Spleen (tissue), 11 donors: ENCODE measurements around the gene APCDD1L. TPM values are rescaled to one million over a fixed set of nuclear protein-coding genes. Genes with fewer than 3 reads are reported as not detected.

ENCODE experiments used
- DNase-seq: peaks from one replicate; pipeline ENCODE4 v3.0.0-alpha.2; 2020
- H3K27ac ChIP-seq, 8 donors: fragments of 200-600 bp; sonication (generic) in 7 of 8; 1 replicate in 4 of 8; 2 replicates in 4 of 8; pipeline versions ENCODE4 v1.5.0 to v1.8.0; 2016 to 2021; ENCODE audit warnings: inconsistent platforms in 4 of 8, mild to moderate bottlenecking in 4 of 8, moderate library complexity in 1 of 8
- H3K27me3 ChIP-seq, 7 donors: fragments of 200-600 bp; sonication (generic) in 6 of 7; replicated peaks in 1 of 7; 1 replicate in 4 of 7; 2 replicates in 3 of 7; pipeline versions ENCODE4 v1.5.0 to v1.8.0; 2016 to 2021; ENCODE audit warnings: inconsistent platforms in 3 of 7, mild to moderate bottlenecking in 1 of 7
- H3K36me3 ChIP-seq, 6 donors: fragments of 200-600 bp; sonication (generic) in 5 of 6; 1 replicate in 4 of 6; 2 replicates in 2 of 6; pipeline versions ENCODE4 v1.5.0 to v1.8.0; 2016 to 2021; ENCODE audit warnings: inconsistent platforms in 2 of 6
- H3K4me1 ChIP-seq, 6 donors: fragments of 200-600 bp; sonication (generic) in 5 of 6; 1 replicate in 3 of 6; 2 replicates in 3 of 6; pipeline versions ENCODE4 v1.5.0 to v1.8.0; 2016 to 2021; ENCODE audit warnings: inconsistent platforms in 3 of 6
- H3K4me3 ChIP-seq, 8 donors: fragments of 200-600 bp; sonication (generic) in 7 of 8; 1 replicate in 4 of 8; 2 replicates in 4 of 8; pipeline versions ENCODE4 v1.5.0 to v1.8.0; 2016 to 2021; ENCODE audit warnings: inconsistent platforms in 4 of 8, mild to moderate bottlenecking in 4 of 8, moderate library complexity in 2 of 8
- H3K9me3 ChIP-seq, 8 donors: fragments of 200-600 bp; sonication (generic) in 7 of 8; 1 replicate in 4 of 8; 2 replicates in 4 of 8; pipeline versions ENCODE4 v1.5.0 to v1.8.0; 2016 to 2021; ENCODE audit warnings: inconsistent platforms in 4 of 8
- CTCF ChIP-seq, 11 experiments: fragments of 200-600 bp in 7 of 11; fragments of 450-650 bp in 4 of 11; sonication (generic) in 4 of 11; IDR thresholded peaks in 8 of 11; conservative IDR thresholded peaks in 3 of 11; 1 replicate in 7 of 11; 2 replicates in 4 of 11; pipeline versions ENCODE4 v1.4.0 to v1.8.0; 2016 to 2021; ENCODE audit warnings: antibody characterized with exemption in 11 of 11, inconsistent platforms in 4 of 11, mild to moderate bottlenecking in 1 of 11
- POLR2A ChIP-seq, 3 donors: fragments of 450-650 bp; IDR thresholded peaks; one replicate each; pipeline ENCODE4 v1.5.1; 2017; ENCODE audit warnings: antibody characterized with exemption in 3 of 3, mild to moderate bottlenecking in 1 of 3
- POLR2AphosphoS5 ChIP-seq, 3 donors: sonication (generic); formaldehyde crosslinking; IDR thresholded peaks; one replicate each; pipeline ENCODE4 v1.5.1; 2017; ENCODE audit warnings: antibody characterized with exemption in 3 of 3
- WGBS, 5 donors: extraction: QIAGEN DNeasy Blood & Tissue Kit in 3 of 5; methylation state at CpG; one replicate each; pipeline versions ENCODE4 v1.1.5 to v1.1.7; 2013 to 2018; 5-methylcytosine and 5-hydroxymethylcytosine counted together
- intact Hi-C: fragments of 100-400 bp; cut with DNase I; formaldehyde crosslinking; loops from one replicate; pipeline ENCODE4 v1.15.0; 2023; ENCODE audit warnings: low total_unique reads
- polyA plus RNA-seq, 3 donors: library from polyadenylated mRNA; stranded (reverse); fragments of 200-250 nt; gene quantifications; one replicate each; pipeline ENCODE4 v1.2.1, GENCODE V29; 2013
- total RNA-seq, 7 donors: library from RNA; depleted of rRNA in 3 of 7; stranded (reverse); fragments of >200 nt in 3 of 7; fragmentation: NEBNext Ultra II Directional in 4 of 7; extraction: Animal tissue kit (Norgen Biotek cat#: 25700) in 4 of 7; gene quantifications; one replicate each; pipeline versions ENCODE4 v1.1.0 to v1.2.1, GENCODE V29; 2016 to 2021
- donor health status: healthy with polysubstance abuse.
- donor health status: DM: no; HTN: no; CAD: no; lungs with moderate emphysema.
- donor health status: DM: no; HTN: no; CAD: no.
- donor health status: Bipolar disorder and iron deficiency.
- donor health status: healthy.
- donor health status: DM: no; HTN: no; CAD: no.
- donor health status: DM: yes; HTN: yes; CAD: no.

Gene APCDD1L
- total and polyA plus RNA-seq, 10 donors, result 0.03 to 0.50 TPM; not detected in 8

- Histone ChIP-seq H3K27me3 (peaks cover 0 to 1% (median 0%) of the 10 kb centered on the region in 7 donors), H3K4me1 (no peaks in the 10 kb centered on the region), H3K4me3 (no peak overlapping the region), H3K9me3 (peaks cover 12 to 57% (median 40%) of the 10 kb centered on the region in 8 donors), H3K36me3 (no peaks in the 10 kb centered on the region), H3K27ac (no peak overlapping the region)
- TF ChIP-seq POLR2A (IDR thresholded peaks at IDR 0.05), result no peak
- no peak for TF ChIP-seq CTCF (IDR thresholded peaks at IDR 0.05 in 8 of 11, conservative IDR thresholded peaks at IDR 0.05 in 3 of 11)
- no peak for TF ChIP-seq POLR2AphosphoS5 (IDR thresholded peaks at IDR 0.05)
- 83 to 99% (median 91%) methylated on average over 3 of the region's 3 CpGs for WGBS, 5 donors
- intact Hi-C loops, result no loop called here
- DNase-seq, result no peak
Measured at GRCh38 chr20:58536289-58536688, 21.1 kb upstream of the APCDD1L start.

GRCh38 chr20:58531657-58532056 lies 16.5 kb upstream of the APCDD1L start:
- DNase-seq, result no peak
- Histone ChIP-seq H3K4me1 (no peaks in the 10 kb centered on the region), H3K4me3 (no peak overlapping the region), H3K36me3 (no peaks in the 10 kb centered on the region), H3K9me3 (peaks cover 11 to 74% (median 62%) of the 10 kb centered on the region in 8 donors), H3K27me3 (peaks cover 0 to 4% (median 0%) of the 10 kb centered on the region in 7 donors), H3K27ac (no peak overlapping the region)
- intact Hi-C loops, result no loop called here
- no peak for TF ChIP-seq CTCF (IDR thresholded peaks at IDR 0.05 in 8 of 11, conservative IDR thresholded peaks at IDR 0.05 in 3 of 11)
- TF ChIP-seq POLR2A (IDR thresholded peaks at IDR 0.05), result no peak
- TF ChIP-seq POLR2AphosphoS5 (IDR thresholded peaks at IDR 0.05), result no peak

DNA sequence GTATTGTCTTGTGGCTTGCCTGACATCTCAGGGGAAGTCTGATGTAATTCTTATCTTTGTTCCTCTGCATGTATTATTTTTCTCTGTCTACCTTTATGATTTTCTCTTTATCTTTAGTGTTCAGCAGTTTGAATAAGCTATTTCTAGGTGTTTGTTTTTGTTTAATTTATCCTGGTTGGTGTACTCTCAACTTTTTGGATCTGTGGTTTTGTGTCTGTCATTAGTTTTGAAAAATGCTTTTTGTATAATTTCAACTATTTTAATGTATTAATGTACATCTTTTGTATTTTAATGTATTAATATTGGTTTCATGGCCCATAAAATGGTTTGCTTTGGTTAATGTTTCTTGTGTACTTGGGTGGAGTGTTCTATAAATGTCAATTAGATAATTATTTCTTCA lies 15.9 kb upstream of the APCDD1L start:
- no peak overlapping the region for H3K27ac ChIP-seq
- DNase-seq, result no peak
- intact Hi-C loops, result no loop called here
- H3K4me1 ChIP-seq, result no peaks in the 10 kb centered on the region
- no peak for TF ChIP-seq POLR2AphosphoS5 (IDR thresholded peaks at IDR 0.05)
- no peak for TF ChIP-seq CTCF (IDR thresholded peaks at IDR 0.05 in 8 of 11, conservative IDR thresholded peaks at IDR 0.05 in 3 of 11)
- TF ChIP-seq POLR2A (IDR thresholded peaks at IDR 0.05), result no peak
- H3K9me3 ChIP-seq, result peaks cover 11 to 76% (median 67%) of the 10 kb centered on the region in 8 donors
- H3K27me3 ChIP-seq, result peaks cover 0 to 4% (median 0%) of the 10 kb centered on the region in 7 donors
- H3K36me3 ChIP-seq, result no peaks in the 10 kb centered on the region
- H3K4me3 ChIP-seq, result no peak overlapping the region

DNA sequence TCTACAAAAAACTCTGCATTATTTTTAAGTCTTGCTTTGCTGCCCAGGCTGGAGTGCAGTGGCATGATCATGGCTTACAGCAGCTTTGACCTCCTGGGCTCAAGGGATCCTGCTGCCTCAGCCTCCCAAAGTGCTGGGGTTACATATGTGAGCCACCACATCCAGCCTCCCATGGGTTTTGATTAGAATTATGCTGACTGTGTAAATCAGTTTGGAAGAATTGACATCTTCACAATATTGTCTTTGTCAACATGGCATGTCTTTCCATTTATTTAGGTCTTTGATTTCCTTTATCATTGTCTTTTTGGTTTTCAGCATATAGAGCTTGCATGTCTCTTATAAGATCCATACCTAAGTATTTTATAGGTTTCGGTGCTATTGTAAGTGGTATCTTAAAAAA lies 13.2 kb upstream of the APCDD1L start:
- Histone ChIP-seq H3K27me3 (peaks cover 0 to 4% (median 0%) of the 10 kb centered on the region in 7 donors), H3K9me3 (peaks cover 11 to 81% (median 79%) of the 10 kb centered on the region in 8 donors), H3K27ac (no peak overlapping the region), H3K4me3 (no peak overlapping the region), H3K4me1 (no peaks in the 10 kb centered on the region), H3K36me3 (no peaks in the 10 kb centered on the region)
- intact Hi-C loops, result no loop called here
- WGBS, 5 donors, result 88 to 98% (median 91%) methylated on average over 1 of the region's 1 CpG
- DNase-seq, result no peak
- no peak for TF ChIP-seq CTCF (IDR thresholded peaks at IDR 0.05 in 8 of 11, conservative IDR thresholded peaks at IDR 0.05 in 3 of 11)
- TF ChIP-seq POLR2A (IDR thresholded peaks at IDR 0.05), result no peak
- TF ChIP-seq POLR2AphosphoS5 (IDR thresholded peaks at IDR 0.05), result no peak
